ENCODE results near the gene CCDC40. TPM values are rescaled to one million over a fixed set of nuclear protein-coding genes. Genes with fewer than 3 reads are reported as not detected.

Gene CCDC40
- total and polyA plus RNA-seq, 2 of the 13 experiments (the other 11 are each of a cell fraction or from before 2014, with no cell fraction given), result 4.1 to 5.5 TPM

- Histone ChIP-seq H3K79me2 (ENCODE audit: insufficient read depth, low read length) (no peaks in the 10 kb centered on the region), H3K4me1 (ENCODE audit: insufficient read depth, low read length) (no peaks in the 10 kb centered on the region), H3K27me3 (ENCODE audit: control insufficient read depth in 1 of 2, insufficient read depth in 2 of 2, low read length in 2 of 2) (no peaks in the 10 kb centered on the region), H3K4me2 (ENCODE audit: low read depth, low read length) (no peak overlapping the region), H3K27ac (ENCODE audit: extremely low read length, insufficient read depth, low read length) (no peak overlapping the region), H3K9ac (ENCODE audit: insufficient read depth, low read depth, low read length) (no peak overlapping the region), H2AFZ (ENCODE audit: low read length) (no peak overlapping the region), H3K36me3 (replicated peaks in 1 of 2; ENCODE audit: control insufficient read depth in 1 of 2, insufficient read depth in 2 of 2, low read length in 2 of 2) (no peaks in the 10 kb centered on the region; a peak in 1 of 5 replicates), H3K9me3 (ENCODE audit: low read length) (no peaks in the 10 kb centered on the region), H3K4me3 (replicated peaks in 1 of 3; ENCODE audit: insufficient read depth in 1 of 3, low read depth in 2 of 3, low read length in 3 of 3) (no peak overlapping the region), H4K20me1 (ENCODE audit: insufficient read depth, low read length) (no peaks in the 10 kb centered on the region)
- FAIRE-seq, result no peak
- in situ Hi-C loops (cut with HindIII; ENCODE audit: extremely low pct_ligation_motif_present, low pct_unique_long_range_greater_than_20kb) (no loop called here), intact Hi-C loops (cut with micrococcal nuclease; ENCODE audit: unreplicated experiment) (no loop called here)
- DNase-seq (ENCODE audit: low spot score), result no peak
- TF ChIP-seq SETDB1 (CRISPR knock-in tag; IDR thresholded peaks at IDR 0.05; ENCODE audit: borderline replicate concordance), result no peak
- no peak for TF ChIP-seq ZNF749 (CRISPR knock-in tag; IDR thresholded peaks at IDR 0.05; ENCODE audit: borderline replicate concordance)
- no peak for TF ChIP-seq NCOA1 (CRISPR knock-in tag; IDR thresholded peaks at IDR 0.05)
- TF ChIP-seq, protein P1, sequence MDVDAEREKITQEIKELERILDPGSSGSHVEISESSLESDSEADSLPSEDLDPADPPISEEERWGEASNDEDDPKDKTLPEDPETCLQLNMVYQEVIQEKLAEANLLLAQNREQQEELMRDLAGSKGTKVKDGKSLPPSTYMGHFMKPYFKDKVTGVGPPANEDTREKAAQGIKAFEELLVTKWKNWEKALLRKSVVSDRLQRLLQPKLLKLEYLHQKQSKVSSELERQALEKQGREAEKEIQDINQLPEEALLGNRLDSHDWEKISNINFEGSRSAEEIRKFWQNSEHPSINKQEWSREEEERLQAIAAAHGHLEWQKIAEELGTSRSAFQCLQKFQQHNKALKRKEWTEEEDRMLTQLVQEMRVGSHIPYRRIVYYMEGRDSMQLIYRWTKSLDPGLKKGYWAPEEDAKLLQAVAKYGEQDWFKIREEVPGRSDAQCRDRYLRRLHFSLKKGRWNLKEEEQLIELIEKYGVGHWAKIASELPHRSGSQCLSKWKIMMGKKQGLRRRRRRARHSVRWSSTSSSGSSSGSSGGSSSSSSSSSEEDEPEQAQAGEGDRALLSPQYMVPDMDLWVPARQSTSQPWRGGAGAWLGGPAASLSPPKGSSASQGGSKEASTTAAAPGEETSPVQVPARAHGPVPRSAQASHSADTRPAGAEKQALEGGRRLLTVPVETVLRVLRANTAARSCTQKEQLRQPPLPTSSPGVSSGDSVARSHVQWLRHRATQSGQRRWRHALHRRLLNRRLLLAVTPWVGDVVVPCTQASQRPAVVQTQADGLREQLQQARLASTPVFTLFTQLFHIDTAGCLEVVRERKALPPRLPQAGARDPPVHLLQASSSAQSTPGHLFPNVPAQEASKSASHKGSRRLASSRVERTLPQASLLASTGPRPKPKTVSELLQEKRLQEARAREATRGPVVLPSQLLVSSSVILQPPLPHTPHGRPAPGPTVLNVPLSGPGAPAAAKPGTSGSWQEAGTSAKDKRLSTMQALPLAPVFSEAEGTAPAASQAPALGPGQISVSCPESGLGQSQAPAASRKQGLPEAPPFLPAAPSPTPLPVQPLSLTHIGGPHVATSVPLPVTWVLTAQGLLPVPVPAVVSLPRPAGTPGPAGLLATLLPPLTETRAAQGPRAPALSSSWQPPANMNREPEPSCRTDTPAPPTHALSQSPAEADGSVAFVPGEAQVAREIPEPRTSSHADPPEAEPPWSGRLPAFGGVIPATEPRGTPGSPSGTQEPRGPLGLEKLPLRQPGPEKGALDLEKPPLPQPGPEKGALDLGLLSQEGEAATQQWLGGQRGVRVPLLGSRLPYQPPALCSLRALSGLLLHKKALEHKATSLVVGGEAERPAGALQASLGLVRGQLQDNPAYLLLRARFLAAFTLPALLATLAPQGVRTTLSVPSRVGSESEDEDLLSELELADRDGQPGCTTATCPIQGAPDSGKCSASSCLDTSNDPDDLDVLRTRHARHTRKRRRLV (CRISPR knock-in tag; IDR thresholded peaks at IDR 0.05), result no peak
- TF ChIP-seq, protein P2, sequence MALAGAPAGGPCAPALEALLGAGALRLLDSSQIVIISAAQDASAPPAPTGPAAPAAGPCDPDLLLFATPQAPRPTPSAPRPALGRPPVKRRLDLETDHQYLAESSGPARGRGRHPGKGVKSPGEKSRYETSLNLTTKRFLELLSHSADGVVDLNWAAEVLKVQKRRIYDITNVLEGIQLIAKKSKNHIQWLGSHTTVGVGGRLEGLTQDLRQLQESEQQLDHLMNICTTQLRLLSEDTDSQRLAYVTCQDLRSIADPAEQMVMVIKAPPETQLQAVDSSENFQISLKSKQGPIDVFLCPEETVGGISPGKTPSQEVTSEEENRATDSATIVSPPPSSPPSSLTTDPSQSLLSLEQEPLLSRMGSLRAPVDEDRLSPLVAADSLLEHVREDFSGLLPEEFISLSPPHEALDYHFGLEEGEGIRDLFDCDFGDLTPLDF (CRISPR knock-in tag; IDR thresholded peaks at IDR 0.05), result no peak
- ChIA-PET CTCF (ENCODE audit: low intra/inter-chr PET ratio, low total read pairs) (no interaction called here), POLR2A (interaction anchor here (1.6 kb wide), 1 partner anchor 9 kb away, joined by 7 read pairs; the partner anchor contains the start of gene GAA)
- no TSS peak for BruUV-seq (replicated peaks)
- 75% methylated on average over 2 of the region's 9 CpGs for WGBS (ENCODE audit: low lambda C conversion rate)
- no peak for ATAC-seq
These were observed 74.0 kb downstream of the CCDC40 start for GRCh38 chr17:80110447-80110812.
